Measurements from ENCODE around the gene RNF8.

The RNF8 gene

DNA sequence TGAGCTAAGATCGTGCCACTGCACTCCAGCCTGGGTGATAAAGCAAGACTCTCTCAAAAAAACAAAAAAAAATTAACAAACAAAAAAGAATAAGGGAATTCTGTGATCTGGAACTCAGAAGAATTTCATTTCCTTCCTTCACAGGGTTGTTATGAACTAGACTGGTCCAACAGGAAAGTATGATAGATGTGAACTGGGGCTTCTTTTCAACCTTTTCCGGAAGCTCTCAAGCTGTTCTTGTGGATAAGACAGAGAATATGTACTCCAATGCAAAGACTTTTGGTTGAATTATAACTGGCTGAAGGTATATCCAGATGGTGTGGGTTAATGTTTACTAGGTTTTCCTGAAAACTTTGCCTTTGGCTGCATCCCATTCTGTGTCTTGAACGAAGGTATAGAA is 5.3 kb downstream of the RNF8 start:
- Histone ChIP-seq H3K4me2 (ENCODE audit: low read length) (no peak overlapping the region), H3K27ac (ENCODE audit: low read length) (no peak overlapping the region), H3K79me2 (ENCODE audit: low read length) (peaks cover 57% of the 10 kb centered on the region), H2AFZ (ENCODE audit: low read depth, low read length) (no peak overlapping the region), H3K4me1 (ENCODE audit: low read length) (peaks cover 8% of the 10 kb centered on the region), H3K4me3 (ENCODE audit: low read length) (no peak overlapping the region), H3K9me3 (ENCODE audit: insufficient read depth, low read length) (no peaks in the 10 kb centered on the region), H3K9ac (ENCODE audit: low read length) (no peak overlapping the region), H3K27me3 (ENCODE audit: low read depth, low read length) (no peaks in the 10 kb centered on the region), H4K20me1 (ENCODE audit: insufficient read depth, low read length) (peaks cover 49% of the 10 kb centered on the region), H3K36me3 (replicated peaks; ENCODE audit: low read depth, low read length) (peaks cover 29% of the 10 kb centered on the region)
- TF ChIP-seq EZH2phosphoT487 (IDR thresholded peaks at IDR 0.05; ENCODE audit: low read depth), result no peak
- TF ChIP-seq, protein P1, sequence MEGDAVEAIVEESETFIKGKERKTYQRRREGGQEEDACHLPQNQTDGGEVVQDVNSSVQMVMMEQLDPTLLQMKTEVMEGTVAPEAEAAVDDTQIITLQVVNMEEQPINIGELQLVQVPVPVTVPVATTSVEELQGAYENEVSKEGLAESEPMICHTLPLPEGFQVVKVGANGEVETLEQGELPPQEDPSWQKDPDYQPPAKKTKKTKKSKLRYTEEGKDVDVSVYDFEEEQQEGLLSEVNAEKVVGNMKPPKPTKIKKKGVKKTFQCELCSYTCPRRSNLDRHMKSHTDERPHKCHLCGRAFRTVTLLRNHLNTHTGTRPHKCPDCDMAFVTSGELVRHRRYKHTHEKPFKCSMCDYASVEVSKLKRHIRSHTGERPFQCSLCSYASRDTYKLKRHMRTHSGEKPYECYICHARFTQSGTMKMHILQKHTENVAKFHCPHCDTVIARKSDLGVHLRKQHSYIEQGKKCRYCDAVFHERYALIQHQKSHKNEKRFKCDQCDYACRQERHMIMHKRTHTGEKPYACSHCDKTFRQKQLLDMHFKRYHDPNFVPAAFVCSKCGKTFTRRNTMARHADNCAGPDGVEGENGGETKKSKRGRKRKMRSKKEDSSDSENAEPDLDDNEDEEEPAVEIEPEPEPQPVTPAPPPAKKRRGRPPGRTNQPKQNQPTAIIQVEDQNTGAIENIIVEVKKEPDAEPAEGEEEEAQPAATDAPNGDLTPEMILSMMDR (IDR thresholded peaks at IDR 0.05; ENCODE audit: low read depth, low read length), result no peak

DNA sequence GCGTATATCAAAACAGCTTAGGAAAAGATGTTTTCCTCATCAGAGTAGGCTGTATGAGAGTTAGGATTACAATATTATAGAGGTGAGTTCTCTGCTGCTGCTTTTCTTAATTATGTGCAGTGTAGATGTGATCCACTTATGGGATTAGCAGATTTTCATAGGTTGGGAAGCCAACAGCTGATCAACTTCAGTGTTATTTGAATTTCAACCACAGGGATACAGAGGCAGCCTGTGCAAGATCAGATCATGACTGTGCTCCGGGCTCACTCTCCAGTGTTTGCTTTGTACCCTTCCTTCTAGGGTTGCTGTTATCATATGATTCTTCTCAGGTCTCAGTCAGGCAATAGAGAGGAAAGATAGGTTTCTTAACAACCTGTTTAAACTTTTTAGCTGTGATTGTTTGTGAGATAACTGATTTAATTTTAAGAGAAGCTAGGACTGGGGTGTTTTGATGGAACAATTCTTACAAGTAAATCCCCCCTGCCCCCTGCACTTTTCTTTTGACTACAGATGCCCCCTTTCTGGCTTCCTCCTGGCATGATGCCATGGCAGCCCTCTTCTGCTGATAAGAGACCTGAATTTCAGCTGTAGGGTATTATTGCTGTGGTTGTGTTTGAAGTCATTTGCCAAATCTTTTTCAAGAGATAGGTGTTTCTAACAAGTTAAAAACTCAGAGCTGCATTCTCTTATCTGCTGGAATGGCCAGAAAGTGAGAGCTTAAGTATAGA is 8.5 kb downstream of the RNF8 start:
- Histone ChIP-seq H3K79me2 (ENCODE audit: low read length) (peaks cover 32% of the 10 kb centered on the region), H3K27me3 (ENCODE audit: low read depth, low read length) (no peaks in the 10 kb centered on the region), H3K4me1 (ENCODE audit: low read length) (no peaks in the 10 kb centered on the region), H4K20me1 (ENCODE audit: insufficient read depth, low read length) (peaks cover 25% of the 10 kb centered on the region), H3K36me3 (replicated peaks; ENCODE audit: low read depth, low read length) (peaks cover 32% of the 10 kb centered on the region), H3K9ac (ENCODE audit: low read length) (no peak overlapping the region), H3K9me3 (ENCODE audit: insufficient read depth, low read length) (no peaks in the 10 kb centered on the region), H2AFZ (ENCODE audit: low read depth, low read length) (no peak overlapping the region), H3K4me2 (ENCODE audit: low read length) (no peak overlapping the region), H3K27ac (ENCODE audit: low read length) (no peak overlapping the region), H3K4me3 (ENCODE audit: low read length) (no peak overlapping the region)
- TF ChIP-seq EZH2phosphoT487 (IDR thresholded peaks at IDR 0.05; ENCODE audit: low read depth), result no peak
- TF ChIP-seq, protein P1 (IDR thresholded peaks at IDR 0.05; ENCODE audit: low read depth, low read length), result no peak

DNA sequence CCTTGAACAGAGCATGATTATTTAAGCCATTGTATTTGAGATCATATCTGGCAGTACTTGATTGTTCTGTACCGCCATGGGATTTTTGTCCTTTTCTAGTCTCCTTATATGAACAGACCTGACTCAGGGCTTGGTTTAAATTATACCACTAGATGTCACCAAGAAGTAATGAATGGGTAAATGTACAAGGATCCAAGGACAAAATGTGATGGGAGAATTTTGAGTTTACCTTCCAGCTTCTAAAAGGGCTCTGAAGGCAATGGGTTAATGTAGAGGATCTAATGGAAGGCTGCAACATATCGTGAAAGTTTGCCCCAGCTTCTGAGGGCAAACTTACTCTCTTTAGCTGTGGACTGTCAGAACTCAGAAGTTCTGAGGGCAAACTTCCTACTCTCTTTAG is 12.0 kb downstream of the RNF8 start:
- no peaks in the 10 kb centered on the region for H4K20me1 ChIP-seq (ENCODE audit: insufficient read depth, low read length)
- no peak overlapping the region for H3K4me3 ChIP-seq (ENCODE audit: low read length)
- H3K9me3 ChIP-seq (ENCODE audit: insufficient read depth, low read length), result no peaks in the 10 kb centered on the region
- H3K9ac ChIP-seq (ENCODE audit: low read length), result no peak overlapping the region
- no peaks in the 10 kb centered on the region for H3K4me1 ChIP-seq (ENCODE audit: low read length)
- no peak overlapping the region for H2AFZ ChIP-seq (ENCODE audit: low read depth, low read length)
- TF ChIP-seq, protein P1 (IDR thresholded peaks at IDR 0.05; ENCODE audit: low read depth, low read length), result peak; percentile 37
- no peak for TF ChIP-seq EZH2phosphoT487 (IDR thresholded peaks at IDR 0.05; ENCODE audit: low read depth)
- no peak overlapping the region for H3K4me2 ChIP-seq (ENCODE audit: low read length)
- H3K27me3 ChIP-seq (ENCODE audit: low read depth, low read length), result no peaks in the 10 kb centered on the region
- H3K36me3 ChIP-seq (replicated peaks; ENCODE audit: low read depth, low read length), result peaks cover 59% of the 10 kb centered on the region
- H3K79me2 ChIP-seq (ENCODE audit: low read length), result 0 out of 2 replicates have a peak, but pooled peaks cover 7% of the 10 kb centered on the region
- no peak overlapping the region for H3K27ac ChIP-seq (ENCODE audit: low read length)

DNA sequence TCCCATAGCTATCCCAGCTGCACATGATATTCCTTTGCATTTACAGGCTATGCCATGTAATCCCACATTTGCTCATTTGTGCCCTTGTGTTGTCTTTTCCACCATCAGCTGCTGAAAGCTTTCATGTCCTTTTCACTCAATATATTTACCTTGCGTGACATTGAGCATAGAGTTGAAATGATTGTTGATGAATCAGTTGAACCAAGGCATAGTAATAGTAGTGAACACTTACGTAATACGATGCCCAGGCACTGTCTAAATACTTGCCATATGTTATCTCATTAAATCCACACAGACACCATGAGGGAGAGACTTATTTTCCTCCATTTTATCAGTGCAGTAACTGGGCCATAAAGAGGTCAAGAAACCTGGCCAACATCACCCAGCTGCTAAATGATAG is 13.1 kb downstream of the RNF8 start:
- 0 out of 2 replicates have a peak, but pooled peaks cover 7% of the 10 kb centered on the region for H3K79me2 ChIP-seq (ENCODE audit: low read length)
- H4K20me1 ChIP-seq (ENCODE audit: insufficient read depth, low read length), result peaks cover 3% of the 10 kb centered on the region; the same call in 1 of the 2 replicates
- H3K27ac ChIP-seq (ENCODE audit: low read length), result no peak overlapping the region
- no peak overlapping the region for H3K9ac ChIP-seq (ENCODE audit: low read length)
- H2AFZ ChIP-seq (ENCODE audit: low read depth, low read length), result no peak overlapping the region
- H3K36me3 ChIP-seq (replicated peaks; ENCODE audit: low read depth, low read length), result peaks cover 56% of the 10 kb centered on the region
- no peaks in the 10 kb centered on the region for H3K4me1 ChIP-seq (ENCODE audit: low read length)
- no peaks in the 10 kb centered on the region for H3K27me3 ChIP-seq (ENCODE audit: low read depth, low read length)
- no peaks in the 10 kb centered on the region for H3K9me3 ChIP-seq (ENCODE audit: insufficient read depth, low read length)
- TF ChIP-seq, protein P1 (IDR thresholded peaks at IDR 0.05; ENCODE audit: low read depth, low read length), result no peak
- TF ChIP-seq EZH2phosphoT487 (IDR thresholded peaks at IDR 0.05; ENCODE audit: low read depth), result no peak
- no peak overlapping the region for H3K4me2 ChIP-seq (ENCODE audit: low read length)
- no peak overlapping the region for H3K4me3 ChIP-seq (ENCODE audit: low read length)

Measured in OCI-LY3 (cell line).